ENCODE results near the gene DCST2. TPM values are rescaled to one million over a fixed set of nuclear protein-coding genes. Genes with fewer than 3 reads are reported as not detected.

DCST2 gene
- total and polyA plus RNA-seq, 9 donors, result 0.17 to 1.4 (median 1.1) TPM; not detected in 1

DNA sequence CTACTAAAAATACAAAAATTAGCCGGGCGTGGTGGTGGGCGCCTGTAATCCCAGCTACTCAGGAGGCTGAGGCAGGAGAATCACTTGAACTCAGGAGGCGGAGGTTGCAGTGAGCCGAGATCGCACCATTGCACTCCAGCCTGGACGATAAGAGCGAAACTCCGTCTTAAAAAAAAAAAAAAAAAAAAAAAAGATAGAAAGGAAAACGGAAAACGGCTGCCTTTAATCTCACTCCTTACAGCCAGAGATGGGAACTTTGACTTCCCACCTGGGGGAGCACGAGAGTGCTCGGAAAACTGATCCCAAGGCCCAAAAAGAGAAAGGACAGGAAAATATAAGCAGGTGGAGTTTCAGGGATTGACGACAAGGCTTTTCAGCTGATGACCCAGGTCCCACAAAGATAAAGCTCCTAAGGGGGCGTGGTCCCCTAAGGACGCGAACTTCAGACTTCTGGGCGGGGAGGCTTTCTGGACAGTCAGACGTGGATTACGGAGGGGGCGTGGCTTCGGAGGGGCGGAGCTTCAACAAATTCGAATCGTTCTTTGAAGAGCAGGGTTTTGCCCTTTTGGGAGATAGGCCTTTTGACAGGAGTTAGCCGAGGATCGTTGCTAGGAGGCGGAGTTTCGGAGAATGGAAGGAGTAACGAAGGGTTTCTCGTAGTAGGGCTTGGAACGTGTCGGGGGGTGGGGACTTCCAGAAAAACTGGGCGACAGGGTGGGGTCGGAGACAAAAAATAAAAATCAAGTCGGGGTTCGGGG, 60.1 kb downstream of the DCST2 start:
- intact Hi-C loops (cut with DNase I), result loop anchor here in 1 of 4 donors (2.0 to 5.0 kb wide), 2 partner anchors 27 to 79 kb away; partner anchors contain the start of gene ADAM15
- Histone ChIP-seq H3K9me3 (no peaks in the 10 kb centered on the region), H3K4me3 (peak overlapping the region; percentile 77), H3K27ac (peak overlapping the region; percentile 92 to 98), H3K36me3 (no peaks in the 10 kb centered on the region), H3K27me3 (no peaks in the 10 kb centered on the region), H3K4me1 (ENCODE audit: insufficient read depth) (peaks cover 12% of the 10 kb centered on the region)
- DNase-seq, result peak; percentile 96 to 99 (median 98)
- TF ChIP-seq POLR2A (IDR thresholded peaks at IDR 0.05) (peak; percentile 17), EP300 (IDR thresholded peaks at IDR 0.05) (no peak)
- WGBS, 3 donors, result 5% methylated on average over 37 of the region's 37 CpGs

DNA sequence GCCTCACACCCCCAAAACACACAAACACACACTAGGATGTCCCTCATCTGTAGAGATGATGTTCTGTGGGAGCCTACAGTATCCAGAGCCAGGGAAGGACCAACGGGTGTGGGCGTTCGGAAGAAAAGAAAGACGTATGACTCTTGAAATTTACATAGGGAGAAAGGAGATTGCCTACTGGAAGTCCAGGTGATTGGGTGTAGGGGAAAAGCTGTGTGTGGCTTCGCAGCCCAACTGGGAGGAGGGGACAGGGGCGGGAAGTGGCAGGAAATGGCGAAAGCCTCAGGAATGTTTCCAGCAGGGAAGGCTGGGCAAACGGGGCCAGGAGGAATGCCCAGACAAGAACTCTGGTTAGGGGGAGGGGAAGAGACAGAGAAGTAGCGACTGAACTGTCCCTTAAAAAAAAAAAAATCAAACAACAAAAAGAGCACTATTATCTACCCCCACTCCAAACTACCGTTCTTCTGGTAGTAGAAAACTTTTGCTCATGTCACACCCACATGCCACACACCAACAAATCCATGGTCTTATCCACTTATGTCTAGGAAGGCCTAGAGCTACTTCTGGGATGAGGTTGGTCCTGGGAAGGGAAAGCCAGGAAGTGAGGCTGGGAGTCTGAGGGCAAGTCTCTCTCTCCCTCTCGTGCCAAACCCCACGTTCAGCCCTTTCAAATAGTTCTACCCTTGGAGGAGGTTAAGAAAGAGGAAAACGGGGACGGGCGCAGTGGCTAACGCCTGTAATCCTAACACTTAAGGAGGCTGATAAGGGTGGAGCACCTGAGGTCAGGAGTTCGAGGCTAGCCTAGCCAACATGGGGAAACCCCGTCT, 60.9 kb downstream of the DCST2 start:
- H3K4me1 ChIP-seq (ENCODE audit: insufficient read depth), result peaks cover 12% of the 10 kb centered on the region
- H3K27me3 ChIP-seq, result no peaks in the 10 kb centered on the region
- WGBS, 3 donors, result 26 to 36% (median 29%) methylated on average over 18 of the region's 18 CpGs
- peak overlapping the region; percentile 77 for H3K4me3 ChIP-seq
- no peak for TF ChIP-seq EP300 (IDR thresholded peaks at IDR 0.05)
- TF ChIP-seq, protein P1, sequence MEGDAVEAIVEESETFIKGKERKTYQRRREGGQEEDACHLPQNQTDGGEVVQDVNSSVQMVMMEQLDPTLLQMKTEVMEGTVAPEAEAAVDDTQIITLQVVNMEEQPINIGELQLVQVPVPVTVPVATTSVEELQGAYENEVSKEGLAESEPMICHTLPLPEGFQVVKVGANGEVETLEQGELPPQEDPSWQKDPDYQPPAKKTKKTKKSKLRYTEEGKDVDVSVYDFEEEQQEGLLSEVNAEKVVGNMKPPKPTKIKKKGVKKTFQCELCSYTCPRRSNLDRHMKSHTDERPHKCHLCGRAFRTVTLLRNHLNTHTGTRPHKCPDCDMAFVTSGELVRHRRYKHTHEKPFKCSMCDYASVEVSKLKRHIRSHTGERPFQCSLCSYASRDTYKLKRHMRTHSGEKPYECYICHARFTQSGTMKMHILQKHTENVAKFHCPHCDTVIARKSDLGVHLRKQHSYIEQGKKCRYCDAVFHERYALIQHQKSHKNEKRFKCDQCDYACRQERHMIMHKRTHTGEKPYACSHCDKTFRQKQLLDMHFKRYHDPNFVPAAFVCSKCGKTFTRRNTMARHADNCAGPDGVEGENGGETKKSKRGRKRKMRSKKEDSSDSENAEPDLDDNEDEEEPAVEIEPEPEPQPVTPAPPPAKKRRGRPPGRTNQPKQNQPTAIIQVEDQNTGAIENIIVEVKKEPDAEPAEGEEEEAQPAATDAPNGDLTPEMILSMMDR (IDR thresholded peaks at IDR 0.05), result no peak
- no peaks in the 10 kb centered on the region for H3K9me3 ChIP-seq
- H3K36me3 ChIP-seq, result no peaks in the 10 kb centered on the region
- DNase-seq, result peak in 4 of 5 donors; percentile 58 to 68 (median 66)
- peak overlapping the region; percentile 54 to 98 for H3K27ac ChIP-seq
- intact Hi-C loops (cut with DNase I), result loop anchor here in 1 of 4 donors (5.0 kb wide), 1 partner anchor 80 kb away; the partner anchor contains the start of gene ADAM15

DNA sequence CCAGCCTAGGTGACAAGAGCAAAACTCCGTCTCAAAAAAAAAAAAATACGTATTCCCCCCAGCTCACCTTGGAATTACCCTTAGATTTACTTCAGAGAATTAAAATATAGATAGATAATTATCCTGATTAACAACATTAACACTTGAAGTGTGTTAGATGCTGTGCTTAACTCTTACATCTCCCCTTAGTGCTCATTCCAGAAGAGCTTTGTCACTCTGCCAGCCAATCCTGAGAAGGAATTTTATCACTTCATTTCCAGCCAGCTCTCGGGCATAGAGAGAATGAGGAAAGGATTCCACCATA, 61.4 kb downstream of the DCST2 start:
- TF ChIP-seq POLR2A (IDR thresholded peaks at IDR 0.05) (no peak), EP300 (IDR thresholded peaks at IDR 0.05) (no peak)
- TF ChIP-seq, protein P1 (IDR thresholded peaks at IDR 0.05), result no peak
- Histone ChIP-seq H3K9me3 (no peaks in the 10 kb centered on the region), H3K36me3 (no peaks in the 10 kb centered on the region), H3K4me1 (ENCODE audit: insufficient read depth) (peaks cover 12% of the 10 kb centered on the region), H3K4me3 (no peak overlapping the region), H3K27me3 (no peaks in the 10 kb centered on the region), H3K27ac (peak overlapping the region; percentile 54 to 98)
- DNase-seq, result no peak
- 54 to 68% (median 59%) methylated on average over 3 of the region's 3 CpGs for WGBS, 3 donors
- intact Hi-C loops (cut with DNase I), result loop anchor here in 1 of 4 donors (5.0 kb wide), 1 partner anchor 80 kb away; the partner anchor contains the start of gene ADAM15

DNA sequence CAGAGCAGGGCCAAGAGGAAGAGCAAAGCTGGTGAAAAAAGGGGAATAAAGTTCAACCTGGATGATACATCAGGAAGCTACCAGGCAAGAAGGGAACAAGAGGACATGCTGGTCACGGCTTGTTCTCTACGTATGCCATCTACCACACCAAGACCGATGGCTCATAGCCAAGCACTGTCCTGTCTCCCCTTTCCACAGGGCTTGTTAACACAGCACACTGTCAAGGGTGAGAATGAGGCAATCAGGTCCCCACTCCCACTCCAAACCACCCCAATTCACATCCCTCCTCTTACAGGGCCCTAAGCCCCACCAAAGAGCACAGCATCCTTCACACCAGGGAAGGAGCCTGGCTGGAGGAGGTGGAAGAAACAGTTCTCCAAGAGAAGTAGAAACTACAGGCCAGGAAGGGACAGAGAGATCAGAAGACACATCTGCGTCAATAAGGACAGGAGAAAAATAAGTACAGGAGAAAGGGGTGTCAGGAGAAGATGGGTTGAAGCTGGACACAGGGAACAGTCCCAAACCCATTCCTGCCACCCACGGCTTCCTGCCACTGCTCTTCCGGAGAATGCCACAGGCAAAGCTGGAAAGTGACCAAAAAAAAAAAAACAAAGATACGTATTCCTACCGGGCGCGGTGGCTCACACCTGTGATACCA, 62.1 kb downstream of the DCST2 start:
- Histone ChIP-seq H3K4me1 (ENCODE audit: insufficient read depth) (peaks cover 12% of the 10 kb centered on the region), H3K4me3 (peak overlapping the region; percentile 52), H3K27me3 (no peaks in the 10 kb centered on the region), H3K9me3 (no peaks in the 10 kb centered on the region), H3K27ac (peak overlapping the region; percentile 87 to 98), H3K36me3 (no peaks in the 10 kb centered on the region)
- TF ChIP-seq EP300 (IDR thresholded peaks at IDR 0.05) (no peak), POLR2A (IDR thresholded peaks at IDR 0.05) (no peak)
- TF ChIP-seq, protein P1 (IDR thresholded peaks at IDR 0.05), result no peak
- 46 to 59% (median 53%) methylated on average over 10 of the region's 10 CpGs for WGBS, 3 donors
- intact Hi-C loops (cut with DNase I), result loop anchor here in 1 of 4 donors (5.0 kb wide), 1 partner anchor 81 kb away; the partner anchor contains the start of gene ADAM15
- DNase-seq, result peak in 4 of 5 donors; percentile 48 to 70 (median 60)
